A673 (cell line): ENCODE results near the gene MAB21L1. TPM values are rescaled to one million over a fixed set of nuclear protein-coding genes. Genes with fewer than 3 reads are reported as not detected.

Experiments
- Bru-seq: library from RNA; stranded (reverse); fragments of 400-500 nt; gene quantifications from one replicate; lab custom pipeline; 2021; lab: Mats Ljungman, UMichigan
- BruChase-seq, 2 experiments: library from RNA; stranded (reverse); fragments of 400-500 nt; gene quantifications; one replicate each; lab custom pipeline; 2021; lab: Mats Ljungman, UMichigan
- BruUV-seq: library from RNA; stranded (reverse); fragments of 400-500 nt; replicated peaks from 2 replicates; lab custom pipeline; 2021; lab: Mats Ljungman, UMichigan
- CTCF ChIA-PET: fragments of 300-600 bp; sonication (Branson Sonifier 250); formaldehyde crosslinking; loops from one replicate; lab custom pipeline; 2022; ENCODE audit warnings: antibody characterized with exemption; lab: Charles Lee
- POLR2A ChIA-PET: fragments of 300-600 bp; sonication (Branson Sonifier 250); formaldehyde crosslinking; loops from one replicate; lab custom pipeline; 2022; ENCODE audit warnings: antibody characterized with exemption; ENCODE audit not compliant: low non-redundant PET; lab: Charles Lee
- DNase-seq: peaks from one replicate; pipeline ENCODE4 v3.0.0-alpha.2; 2015; ENCODE audit warnings: low spot score
- H3K27ac ChIP-seq: fragments of 200-600 bp; sonication (generic); 2 replicates; pipeline ENCODE4 v1.5.1; 2016; ENCODE audit warnings: mixed run types, low read depth, mild to moderate bottlenecking, mixed read lengths, antibody characterized with exemption, low read length; ENCODE audit not compliant: poor library complexity, severe bottlenecking
- H3K27me3 ChIP-seq: fragments of 200-600 bp; sonication (generic); replicated peaks from 2 replicates; pipeline ENCODE4 v1.6.1; 2017; ENCODE audit warnings: mixed run types, low read depth, mild to moderate bottlenecking, mixed read lengths, antibody characterized with exemption, low read length; ENCODE audit not compliant: insufficient read depth, poor library complexity
- H3K36me3 ChIP-seq: fragments of 200-600 bp; sonication (generic); 2 replicates; pipeline ENCODE4 v1.6.1; 2016; ENCODE audit warnings: mixed run types, mild to moderate bottlenecking, mixed read lengths, antibody characterized with exemption, low read length; ENCODE audit not compliant: insufficient read depth, poor library complexity, severe bottlenecking
- H3K4me1 ChIP-seq: fragments of 200-600 bp; sonication (generic); 2 replicates; pipeline ENCODE4 v1.6.1; 2017; ENCODE audit warnings: mixed run types, mild to moderate bottlenecking, mixed read lengths, antibody characterized with exemption, low read length; ENCODE audit not compliant: insufficient read depth, poor library complexity, severe bottlenecking
- H3K4me3 ChIP-seq: fragments of 200-600 bp; sonication (generic); 2 replicates; pipeline ENCODE4 v1.5.1; 2016; ENCODE audit warnings: low read depth, mixed run types, mild to moderate bottlenecking, mixed read lengths, low read length; ENCODE audit not compliant: poor library complexity, severe bottlenecking
- H3K9me3 ChIP-seq: fragments of 200-600 bp; sonication (generic); 2 replicates; pipeline ENCODE4 v1.6.1; 2016; ENCODE audit warnings: mixed run types, low read depth, mild to moderate bottlenecking, mixed read lengths, antibody characterized with exemption, low read length; ENCODE audit not compliant: poor library complexity, severe bottlenecking
- CTCF ChIP-seq: fragments of 300-800, 200-600 bp; sonication (generic); conservative IDR thresholded peaks from 2 replicates; pipeline ENCODE4 v1.5.1; 2017; ENCODE audit warnings: low read depth, mild to moderate bottlenecking, antibody characterized with exemption, low read length, moderate library complexity, mixed read lengths
- EZH2 ChIP-seq: fragments of 200-600 bp; sonication (generic); IDR thresholded peaks from 2 replicates; pipeline ENCODE4 v1.6.1; 2017; ENCODE audit warnings: borderline replicate concordance, low read depth, mild to moderate bottlenecking, mixed read lengths, antibody characterized with exemption, low read length; ENCODE audit not compliant: poor library complexity, severe bottlenecking
- intact Hi-C: fragments of 100-400 bp; cut with micrococcal nuclease; formaldehyde crosslinking; loops from one replicate; pipeline ENCODE4 v1.10.0; 2022; ENCODE audit not compliant: unreplicated experiment
- long read RNA-seq: library from polyadenylated mRNA; stranded (forward); transcript quantifications from one replicate; pipeline ENCODE4 v2.0.0, GENCODE V29; 2022
- total RNA-seq: library from RNA; stranded (reverse); gene quantifications from 2 replicates; pipeline ENCODE4 v1.2.3, GENCODE V29; 2021

MAB21L1 gene
- not detected in 2 replicates for total RNA-seq
- Bru-seq, nascent RNA, result not detected
- BruChase-seq, experiment 1, labeled RNA remaining after a 2-hour chase, result percentile 15 among the genes with signal in this experiment
- BruChase-seq, experiment 2, labeled RNA remaining after a 6-hour chase, result not detected
- long read RNA-seq, result 0 reads

DNA sequence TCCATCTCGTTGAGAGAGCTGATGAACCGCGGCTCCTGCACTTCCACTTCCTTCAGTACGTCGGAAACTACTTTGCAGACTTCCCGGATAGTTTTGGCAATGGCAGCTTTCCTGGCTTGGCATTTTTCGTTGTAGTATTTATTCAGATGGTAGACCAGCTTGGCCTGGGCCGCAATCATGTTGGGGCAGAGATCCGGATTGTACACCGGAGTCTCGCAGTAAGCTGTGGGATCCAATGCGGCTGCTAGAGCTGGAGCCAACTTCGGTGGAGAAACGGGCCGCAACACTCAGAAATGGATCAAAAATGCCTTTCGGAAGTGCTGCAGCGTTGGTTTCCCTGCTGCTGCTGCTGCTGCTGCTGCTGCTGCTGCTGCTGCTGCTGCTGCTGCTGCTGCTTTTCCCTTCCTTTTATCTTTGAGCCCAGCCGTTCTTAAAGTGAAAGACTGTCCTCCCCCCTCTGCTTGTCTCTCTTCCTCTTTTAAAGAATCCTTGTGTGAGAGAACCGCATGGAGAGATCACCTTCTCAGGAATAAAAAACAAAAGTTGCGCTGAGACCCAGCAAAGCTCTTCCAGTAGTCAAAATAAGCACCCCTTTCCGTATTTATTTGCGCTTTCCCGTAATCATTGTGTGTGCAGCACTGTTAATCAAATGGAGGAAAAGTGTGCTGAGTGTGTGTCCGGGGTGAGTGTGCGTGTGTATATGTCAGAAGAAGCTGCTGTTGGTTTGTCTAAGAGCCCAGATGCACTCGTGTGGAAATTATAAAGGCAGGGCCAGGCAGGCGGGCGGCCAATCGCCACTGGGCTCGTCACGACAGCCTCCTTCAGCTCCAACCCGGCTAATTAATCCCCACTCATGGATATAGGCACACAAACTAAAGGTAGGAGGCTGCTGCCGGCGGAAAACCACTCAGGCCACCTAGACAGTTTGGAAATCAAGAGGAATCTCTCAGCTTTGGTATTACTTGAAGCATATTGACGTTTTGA lies at the start of gene MAB21L1:
MAB21L1 (minus strand) TSS at position 730 of the 984 bp plus-strand sequence; CDS start at position 179, 551 bp downstream.
- peak within 1 kb of the TSS; percentile 50 for H3K4me3 ChIP-seq
- intact Hi-C loops, result no loop called here
- H3K36me3 ChIP-seq, result no peaks in the 10 kb centered on the region
- TF ChIP-seq EZH2 (no peak), CTCF (no peak)
- H3K27me3 ChIP-seq, result no peaks in the 10 kb centered on the region
- BruUV-seq, result no TSS peak
- DNase-seq, result no peak
- no peaks in the 10 kb centered on the region for H3K4me1 ChIP-seq
- CTCF ChIA-PET, result interaction anchor here (0.5 kb wide), 1 partner anchor 76 kb away, joined by 3 read pairs; no protein-coding TSS in a partner anchor
- POLR2A ChIA-PET, result no interaction called here
- H3K9me3 ChIP-seq, result no peaks in the 10 kb centered on the region
- H3K27ac ChIP-seq, result no peak within 1 kb of the TSS

DNA sequence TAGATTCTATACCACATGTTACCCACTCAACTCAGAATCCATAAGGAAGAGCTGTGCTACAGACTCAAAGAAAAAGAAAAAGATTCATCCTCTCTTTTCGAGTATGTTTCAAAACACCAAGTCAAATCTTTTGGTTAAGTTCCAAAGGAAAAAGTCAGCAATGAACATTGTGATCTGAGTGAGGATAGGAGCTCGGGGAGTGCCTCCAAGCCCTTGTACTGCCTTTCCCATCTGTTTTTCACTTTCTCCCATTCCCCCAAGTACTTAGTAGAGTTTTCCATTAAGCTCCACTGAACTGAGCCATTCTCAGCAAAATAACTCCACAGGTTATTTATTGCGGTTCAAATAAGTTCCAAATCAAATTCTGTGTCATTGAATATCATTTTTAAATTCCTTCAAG lies 47.7 kb upstream of the MAB21L1 start:
- ChIA-PET CTCF (no interaction called here), POLR2A (no interaction called here)
- no peaks in the 10 kb centered on the region for H3K9me3 ChIP-seq
- TF ChIP-seq EZH2 (no peak), CTCF (no peak)
- no peak overlapping the region for H3K27ac ChIP-seq
- intact Hi-C loops, result no loop called here
- H3K36me3 ChIP-seq, result no peaks in the 10 kb centered on the region
- H3K4me3 ChIP-seq, result no peak overlapping the region
- no TSS peak for BruUV-seq
- no peaks in the 10 kb centered on the region for H3K4me1 ChIP-seq
- no peaks in the 10 kb centered on the region for H3K27me3 ChIP-seq
- no peak for DNase-seq

- POLR2A ChIA-PET, result no interaction called here
- Histone ChIP-seq H3K36me3 (no peaks in the 10 kb centered on the region), H3K9me3 (no peaks in the 10 kb centered on the region), H3K27me3 (no peaks in the 10 kb centered on the region), H3K4me1 (no peaks in the 10 kb centered on the region), H3K27ac (no peak overlapping the region), H3K4me3 (no peak overlapping the region)
- DNase-seq, result peak; percentile 24
- TF ChIP-seq EZH2 (no peak), CTCF (no peak)
- intact Hi-C loops, result no loop called here
- CTCF ChIA-PET, result no interaction called here
- BruUV-seq, result no TSS peak
These were observed 42.0 kb upstream of the MAB21L1 start for GRCh38 chr13:35518337-35518946.
